ENCODE data around the gene PRDM2.
A peak's percentile ranks its signal among the peaks of the same experiment; 100 is the strongest.

Gene PRDM2

DNA sequence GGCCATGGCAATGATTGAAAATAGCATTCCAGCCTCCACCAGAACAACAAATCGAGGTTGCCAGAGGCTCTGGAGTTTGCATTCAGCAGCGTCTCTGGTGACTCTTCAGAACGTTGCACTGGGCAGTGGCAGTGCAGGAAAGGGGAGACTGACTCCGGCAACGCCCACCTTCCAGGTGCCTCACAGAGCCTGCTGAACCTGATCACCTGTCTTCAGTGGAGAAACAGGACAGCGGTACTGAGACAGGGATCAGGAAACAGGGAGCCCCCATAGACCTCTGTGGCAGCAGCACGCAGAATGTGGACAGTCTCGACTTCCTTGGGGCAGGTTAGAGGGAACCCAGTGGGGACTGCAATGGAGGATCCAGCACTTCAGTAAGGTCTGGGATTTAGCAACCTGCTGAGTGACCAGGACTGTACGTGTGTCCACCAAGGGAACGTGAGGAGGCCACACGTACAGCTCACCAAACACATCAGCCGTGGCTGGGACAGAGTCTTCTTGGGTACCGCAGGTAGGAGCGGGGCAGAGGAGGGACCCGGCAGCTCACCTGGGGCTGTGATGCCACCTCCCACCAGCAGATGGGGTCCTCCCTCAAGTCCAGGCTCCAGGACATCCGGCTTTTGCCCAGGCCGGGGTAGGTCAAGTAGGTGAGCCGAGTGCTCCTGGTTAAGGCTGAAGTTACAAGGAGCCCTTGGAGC is 128.6 kb downstream of the PRDM2 start:
- DNase-seq = peak in 1 of 10 donors; percentile 89
- intact Hi-C loops (cut with DNase I) = loop anchor here (10.0 kb wide), 1 partner anchor 136 kb away; no protein-coding TSS in a partner anchor

DNA sequence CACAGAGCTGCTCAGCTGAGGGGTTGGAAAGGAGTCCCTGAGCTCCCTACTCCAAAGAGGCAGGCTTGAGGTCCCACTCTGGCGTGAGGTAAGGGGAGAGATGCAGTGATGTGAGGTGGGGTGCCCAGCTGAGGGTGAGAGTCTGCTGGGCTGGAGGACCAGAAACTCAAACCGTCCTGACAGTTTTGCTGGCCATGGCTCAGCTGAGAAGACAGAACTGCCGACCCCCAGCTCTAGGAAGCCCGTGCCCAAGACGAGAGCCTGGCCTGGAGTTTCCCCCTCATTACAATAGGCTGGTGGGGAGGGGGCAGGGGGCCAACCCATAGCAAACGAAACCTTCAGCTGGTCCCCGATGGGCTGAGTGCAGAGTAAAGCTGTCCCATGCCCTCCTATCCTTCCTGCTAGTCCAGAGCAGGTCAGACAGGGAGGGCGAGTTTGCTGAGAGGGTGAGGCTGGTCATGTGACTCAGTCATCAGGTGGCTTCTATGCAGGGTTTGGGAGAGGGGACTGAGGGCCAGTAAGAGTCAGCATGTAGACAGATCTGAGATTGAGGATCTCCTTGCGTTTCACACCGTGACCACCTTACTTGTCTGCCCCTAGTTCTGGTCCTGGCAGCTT is 129.3 kb downstream of the PRDM2 start:
- intact Hi-C loops (cut with DNase I) = loop anchor here (10.0 kb wide), 1 partner anchor 136 kb away; no protein-coding TSS in a partner anchor
- DNase-seq = no peak

DNA sequence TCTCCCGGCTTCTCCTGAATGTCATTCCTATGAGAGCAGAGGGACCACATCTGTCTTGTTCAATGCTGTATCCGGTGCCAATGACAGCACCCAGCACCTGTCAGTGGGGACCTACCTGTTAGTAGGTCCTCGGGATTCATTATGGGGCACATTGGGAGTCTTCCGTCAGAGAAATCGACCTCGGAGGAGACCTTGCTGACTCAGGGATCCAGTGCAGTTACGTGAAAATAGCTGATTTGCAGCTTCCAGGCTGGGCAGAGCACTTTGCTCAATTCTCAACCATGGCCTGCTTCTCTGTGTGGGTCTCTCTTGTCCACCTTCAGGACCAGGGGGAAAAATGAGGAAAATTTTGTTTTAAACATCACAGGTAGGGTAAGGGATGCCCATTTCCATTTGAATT is 130.2 kb downstream of the PRDM2 start:
- DNase-seq = no peak
- intact Hi-C loops (cut with DNase I) = no loop called here

DNA sequence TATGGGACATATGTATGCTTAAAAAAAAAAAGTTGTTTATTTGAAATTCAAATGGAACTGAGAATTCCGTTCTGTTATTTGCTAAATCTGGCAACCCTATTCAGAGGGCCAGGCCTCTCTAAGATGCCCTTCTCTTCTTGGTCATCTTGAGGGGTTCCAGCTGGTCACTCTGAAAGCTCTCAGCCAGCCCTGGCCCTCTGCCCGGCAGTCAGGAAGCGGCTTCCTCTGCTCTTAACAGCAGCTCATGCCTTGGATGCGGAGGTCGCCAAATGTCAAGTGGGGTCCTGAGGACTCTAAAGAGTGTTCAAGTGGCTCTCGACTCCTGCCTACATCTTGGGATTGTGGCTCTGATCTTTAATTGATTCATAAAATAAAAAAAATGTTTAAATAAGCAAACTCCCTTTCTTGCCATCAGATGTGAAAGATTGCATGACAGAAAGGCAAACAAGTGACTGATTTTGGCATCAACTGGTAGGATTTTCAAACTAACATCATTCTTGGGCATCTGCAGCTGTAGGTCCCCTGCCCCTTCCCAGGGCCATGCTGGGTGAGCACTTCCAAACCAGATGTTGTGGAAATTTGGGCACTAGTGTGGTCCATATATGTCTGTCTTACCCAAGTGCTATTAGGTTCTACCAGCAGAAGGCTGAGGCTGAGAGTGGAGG is 130.8 kb downstream of the PRDM2 start:
- intact Hi-C loops (cut with DNase I) = no loop called here
- DNase-seq = peak in 1 of 10 donors; percentile 60

DNA sequence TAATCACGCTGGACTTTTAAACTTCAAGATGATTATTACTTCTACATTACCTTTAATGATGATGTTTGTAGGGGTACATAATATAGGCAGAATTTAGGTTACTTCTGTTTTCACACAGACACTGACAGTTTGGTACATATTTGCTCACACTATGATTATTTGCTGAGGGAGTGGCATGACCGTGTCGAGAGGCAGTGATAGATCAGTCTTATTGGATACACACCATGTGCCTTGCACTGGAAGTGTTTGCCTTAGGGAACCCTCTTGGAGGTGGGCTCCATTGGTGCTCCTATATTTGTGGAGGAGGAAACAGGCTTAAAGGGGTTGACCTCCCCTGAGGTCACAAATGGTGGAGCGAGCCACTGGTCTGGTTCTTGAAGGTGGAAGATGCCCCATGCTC is 132.1 kb downstream of the PRDM2 start:
- intact Hi-C loops (cut with DNase I) = no loop called here
- DNase-seq = no peak

DNA sequence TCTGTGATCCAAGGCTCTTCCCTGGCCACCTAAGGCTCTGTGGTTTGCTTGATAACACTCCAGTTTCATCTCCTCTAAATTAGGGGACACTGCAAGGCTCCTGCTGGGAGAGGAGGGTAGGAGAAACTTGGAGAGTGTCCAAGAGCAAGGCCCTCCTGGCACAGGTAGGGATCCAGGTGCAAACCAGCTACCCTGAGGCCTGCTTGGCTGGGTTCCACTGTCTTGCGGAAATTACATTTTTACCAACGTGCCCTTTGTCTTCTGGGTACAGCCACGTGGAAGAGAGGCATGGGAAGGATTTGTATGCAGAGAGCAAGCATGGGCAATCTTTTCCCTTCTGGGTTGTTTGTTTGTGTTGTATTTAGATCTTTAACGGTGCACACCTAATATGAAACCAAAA is 132.5 kb downstream of the PRDM2 start:
- intact Hi-C loops (cut with DNase I) = no loop called here

DNA sequence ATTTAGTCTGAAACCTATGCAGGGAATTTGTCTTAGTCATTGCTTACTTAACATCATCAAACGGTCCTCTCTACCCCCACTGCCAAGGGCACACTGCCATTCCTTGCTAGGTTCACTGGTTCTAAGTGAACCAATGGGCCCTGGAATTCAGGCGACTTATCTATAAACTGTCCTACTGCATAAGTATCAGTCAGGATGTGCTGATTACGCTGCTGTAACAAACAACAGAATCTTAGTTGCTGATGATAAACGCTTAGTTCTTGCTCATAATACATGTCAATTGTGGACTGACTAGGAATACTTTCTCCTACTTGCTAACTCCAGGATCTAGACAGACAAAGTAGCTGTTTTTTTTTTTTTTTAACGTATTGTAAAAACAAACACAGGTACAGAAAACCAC is 136.1 kb downstream of the PRDM2 start:
- DNase-seq = no peak
- intact Hi-C loops (cut with DNase I) = no loop called here

More for the DNA sequence above, 132.5 kb downstream of the PRDM2 start:
- DNase-seq = no peak

DNA sequence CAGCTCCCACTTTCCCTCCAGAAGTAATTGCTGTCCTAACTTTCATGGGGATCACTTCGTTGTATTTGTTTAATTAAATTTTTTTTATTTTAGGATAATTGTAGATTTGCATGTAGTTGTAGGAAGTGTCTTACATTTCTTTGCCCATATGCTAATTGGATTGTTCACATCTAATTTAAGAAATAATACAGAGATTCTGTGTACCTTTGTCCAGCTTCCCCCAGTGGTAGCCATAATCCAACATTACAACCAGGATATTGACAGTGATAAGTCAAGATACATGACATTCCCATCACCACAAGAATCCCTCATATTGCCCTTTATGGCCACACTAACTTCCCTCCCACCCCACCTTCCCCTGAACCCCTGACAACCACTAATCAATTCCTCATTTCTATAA is 136.6 kb downstream of the PRDM2 start:
- intact Hi-C loops (cut with DNase I) = no loop called here
- no peak for DNase-seq

DNA sequence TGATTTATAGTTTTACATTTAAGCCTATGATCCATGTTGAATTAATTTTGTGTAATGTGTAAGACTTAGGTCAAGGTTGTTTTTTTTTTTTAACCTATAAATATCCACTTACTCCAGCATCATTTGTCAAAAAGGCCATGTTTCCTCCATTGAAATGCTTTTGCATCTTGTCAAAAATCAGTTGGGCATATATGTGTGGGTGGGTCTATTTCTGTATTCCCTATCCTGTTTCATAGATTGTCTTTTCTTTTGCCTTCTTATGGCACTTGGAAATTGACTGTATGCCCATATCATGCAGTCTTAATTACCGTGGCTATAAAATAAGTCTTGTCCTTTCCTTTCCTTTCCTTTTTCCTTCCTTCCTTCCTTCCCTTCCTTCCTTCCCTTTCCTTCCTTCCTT is 138.2 kb downstream of the PRDM2 start:
- intact Hi-C loops (cut with DNase I) = no loop called here
- no peak for DNase-seq

DNA sequence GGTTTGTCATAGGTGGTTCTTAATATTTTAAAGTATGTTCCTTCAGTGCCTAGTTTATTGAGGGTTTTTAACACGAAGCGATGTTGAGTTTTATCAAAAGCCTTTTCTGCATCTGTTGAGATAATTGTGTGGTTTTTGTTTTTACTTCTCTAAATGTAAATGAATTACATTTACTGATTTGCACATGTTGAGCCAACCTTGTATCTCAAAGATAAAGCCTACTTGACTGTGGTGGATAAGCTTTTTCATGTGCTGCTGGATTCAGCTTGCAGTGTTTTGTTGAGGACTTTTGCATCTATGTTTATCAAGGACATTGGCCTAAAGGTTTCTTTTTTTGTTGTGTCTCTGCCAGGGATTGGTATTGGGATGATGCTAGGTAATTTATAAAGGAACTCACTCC is 142.5 kb downstream of the PRDM2 start:
- intact Hi-C loops (cut with DNase I) = no loop called here
- DNase-seq = no peak

DNA sequence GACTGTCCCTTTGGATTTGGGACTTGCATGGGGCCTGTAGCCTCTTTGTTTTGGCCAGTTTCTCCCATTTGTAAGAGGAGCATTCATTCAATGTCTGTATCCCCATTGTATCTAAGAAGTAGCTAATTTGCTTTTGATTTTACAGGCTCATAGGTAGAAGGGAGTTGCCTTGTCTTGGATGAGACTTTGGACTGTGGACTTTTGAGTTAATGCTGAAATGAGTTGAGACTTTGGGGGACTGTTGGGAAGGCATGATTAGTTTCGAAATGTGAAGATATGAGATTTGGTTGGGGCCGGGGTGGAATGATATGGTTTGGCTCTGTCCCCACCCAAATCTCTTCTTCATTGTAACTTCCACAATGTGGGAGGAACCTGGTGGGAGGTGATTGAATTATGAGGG is 151.7 kb downstream of the PRDM2 start:
- intact Hi-C loops (cut with DNase I) = no loop called here
- DNase-seq = no peak

DNA sequence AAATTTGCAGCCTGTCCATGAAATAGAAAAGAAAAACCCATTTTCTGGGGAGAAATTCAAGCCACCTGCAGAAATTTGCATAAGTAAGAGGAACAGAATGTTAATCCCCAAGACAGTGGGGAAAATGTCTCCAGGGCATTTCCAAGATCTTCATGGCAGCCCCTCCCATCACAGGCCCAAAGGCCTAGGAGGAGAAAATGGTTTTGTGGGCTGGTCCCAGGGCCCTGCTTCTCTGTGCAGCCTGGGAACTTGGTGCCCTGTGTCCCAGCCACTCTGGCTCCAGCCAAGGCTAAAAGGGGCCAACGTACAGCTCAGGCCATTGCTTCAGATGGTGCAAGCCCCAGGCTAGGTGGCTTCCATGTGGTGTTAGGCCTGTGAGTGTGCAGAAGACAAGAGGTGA is 155.6 kb downstream of the PRDM2 start:
- intact Hi-C loops (cut with DNase I) = no loop called here
- no peak for DNase-seq

DNA sequence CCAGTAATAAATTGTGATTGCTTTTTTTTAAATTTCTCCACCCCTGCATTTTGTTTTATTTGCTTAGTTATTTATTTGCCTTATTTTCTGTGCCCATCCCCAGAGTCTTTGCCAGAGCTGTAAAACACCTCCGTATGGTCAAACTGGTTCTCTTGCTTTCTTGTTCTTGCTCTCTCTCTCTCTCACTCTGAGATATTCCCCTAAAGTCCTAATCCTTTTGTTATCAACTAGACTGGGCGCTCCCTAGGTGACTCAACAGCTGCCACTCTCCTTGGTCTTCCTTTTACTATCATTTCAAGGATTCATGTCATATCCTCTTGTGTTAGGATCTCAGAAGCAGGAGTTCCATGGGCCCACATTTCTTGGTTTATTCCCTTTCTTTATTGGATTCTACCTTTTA is 160.0 kb downstream of the PRDM2 start:
- no peak for DNase-seq
- intact Hi-C loops (cut with DNase I) = no loop called here

DNA sequence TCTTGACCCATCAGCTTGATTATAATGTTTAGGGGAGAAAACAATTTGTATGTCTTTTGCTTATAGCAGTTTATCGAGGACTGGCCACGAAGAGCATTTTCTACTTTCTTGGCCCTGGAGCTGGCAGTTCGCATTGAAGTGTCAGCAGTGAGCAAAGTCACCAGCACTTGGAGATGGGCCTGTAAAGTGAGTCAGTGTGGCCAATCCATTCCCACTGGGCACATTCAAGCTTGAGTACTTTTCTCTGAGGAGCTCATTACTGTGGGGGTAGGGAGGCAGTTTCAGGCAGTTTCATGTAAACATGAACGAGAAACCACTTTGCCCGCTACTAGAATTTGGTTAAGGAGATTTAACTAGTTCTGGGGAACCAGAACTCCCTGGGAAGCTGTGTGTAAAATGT is 164.8 kb downstream of the PRDM2 start:
- DNase-seq = no peak
- intact Hi-C loops (cut with DNase I) = no loop called here

DNA sequence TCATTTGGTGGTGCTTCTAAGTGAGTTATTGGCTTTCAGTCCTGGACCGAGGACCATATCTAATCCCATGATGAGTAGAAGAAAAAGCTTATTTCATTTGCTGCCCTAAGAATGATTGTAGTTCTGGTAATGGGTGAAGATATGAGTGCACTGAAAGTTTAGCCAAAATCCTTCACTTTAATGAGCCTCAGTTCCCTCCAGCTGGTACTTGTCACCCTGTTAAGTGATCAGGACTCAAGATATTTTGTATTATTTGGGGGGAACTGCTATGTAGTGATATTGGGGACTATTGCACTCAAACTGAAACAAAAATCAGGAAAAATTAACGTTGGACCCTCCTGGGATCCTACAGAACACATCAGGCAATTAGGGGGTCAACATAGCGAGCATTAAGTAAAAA is 165.9 kb downstream of the PRDM2 start:
- DNase-seq = no peak
- intact Hi-C loops (cut with DNase I) = no loop called here

DNA sequence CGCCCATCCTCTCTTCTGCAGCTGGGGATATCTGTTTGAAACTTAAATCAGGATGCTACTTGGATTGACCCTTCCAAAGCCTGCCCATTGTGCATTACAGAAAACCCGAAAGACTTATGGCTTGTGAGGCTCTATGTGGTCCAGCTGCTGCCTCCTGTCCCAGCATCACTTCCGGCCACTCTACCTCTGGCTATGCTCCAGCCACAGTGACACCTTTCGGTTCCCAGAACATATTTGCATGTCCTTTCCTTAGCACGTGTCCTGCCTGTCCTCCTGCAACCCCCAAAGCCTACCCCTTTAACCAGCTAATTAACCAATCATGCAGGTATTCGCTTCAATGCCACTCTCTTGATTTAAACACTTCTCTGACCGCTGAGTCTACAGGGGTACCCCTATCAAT is 167.6 kb downstream of the PRDM2 start:
- no peak for DNase-seq
- intact Hi-C loops (cut with DNase I) = no loop called here

DNA sequence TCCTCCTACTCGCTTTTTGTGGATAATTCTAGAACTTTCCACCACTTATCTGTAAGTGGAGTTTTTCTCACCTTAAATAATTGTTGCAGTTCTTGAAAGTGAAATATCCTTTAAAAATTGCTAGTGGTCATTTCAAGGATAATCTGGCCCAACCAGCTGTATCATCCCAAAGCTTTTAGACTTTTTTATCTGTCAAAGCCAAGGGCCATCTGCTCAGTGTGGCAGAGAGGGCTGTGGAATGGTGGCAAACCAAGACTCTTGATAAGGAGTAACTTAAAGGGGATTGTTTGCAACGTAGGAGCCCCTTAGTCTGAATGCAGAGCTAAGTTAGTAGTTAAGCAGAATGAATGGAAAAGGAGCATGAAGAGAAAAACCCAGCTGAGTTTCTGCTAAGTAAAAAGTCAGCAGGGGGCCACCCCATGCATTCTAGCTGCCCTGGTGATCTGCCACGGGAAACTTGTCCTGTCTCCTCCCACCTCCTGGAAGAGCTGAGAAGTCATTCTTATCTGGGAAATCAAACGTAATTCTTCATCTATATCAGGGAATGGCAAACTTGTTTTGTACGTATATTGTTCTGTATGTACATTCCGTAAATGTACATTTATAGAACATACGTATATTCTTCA is 169.3 kb downstream of the PRDM2 start:
- no peak for DNase-seq
- intact Hi-C loops (cut with DNase I) = no loop called here

DNA sequence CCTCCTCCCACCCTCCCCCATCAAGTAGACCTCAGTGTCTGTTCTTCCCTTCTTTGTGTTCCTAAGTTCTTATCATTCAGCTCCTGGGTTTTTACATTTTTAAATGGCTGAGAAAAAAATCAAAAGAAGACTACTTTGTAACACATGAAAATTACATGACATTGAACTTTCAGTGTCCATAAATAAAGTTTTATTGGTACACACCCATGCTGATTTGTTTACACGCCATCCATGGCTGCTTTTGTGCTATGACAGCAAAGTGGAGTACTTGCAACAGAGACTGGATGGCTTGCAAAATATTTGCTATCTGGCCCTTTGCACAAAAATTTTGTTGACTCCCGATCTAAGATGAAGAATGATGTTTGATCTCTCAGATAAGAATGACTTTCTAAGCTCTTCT is 171.4 kb downstream of the PRDM2 start:
- intact Hi-C loops (cut with DNase I) = no loop called here
- no peak for DNase-seq

DNA sequence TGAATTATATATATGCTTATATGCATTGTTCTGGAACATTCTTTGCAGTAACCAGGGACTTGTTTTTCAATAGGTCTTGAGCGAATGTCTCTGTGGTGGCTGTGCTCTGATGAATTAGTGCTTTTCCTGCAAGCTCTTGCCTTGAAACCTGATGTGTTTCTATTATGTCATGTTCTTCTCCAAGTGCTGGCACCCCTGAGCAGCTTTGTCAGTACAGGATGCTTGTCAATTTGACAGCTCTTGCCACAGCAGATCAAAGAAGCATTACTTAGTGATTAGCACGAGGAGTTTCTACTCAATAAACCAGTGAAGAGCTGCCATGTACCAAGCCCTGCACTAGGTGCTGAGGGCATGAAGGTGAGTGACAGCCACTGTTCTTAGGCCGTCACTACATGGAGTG is 171.9 kb downstream of the PRDM2 start:
- intact Hi-C loops (cut with DNase I) = no loop called here
- no peak for DNase-seq

DNA sequence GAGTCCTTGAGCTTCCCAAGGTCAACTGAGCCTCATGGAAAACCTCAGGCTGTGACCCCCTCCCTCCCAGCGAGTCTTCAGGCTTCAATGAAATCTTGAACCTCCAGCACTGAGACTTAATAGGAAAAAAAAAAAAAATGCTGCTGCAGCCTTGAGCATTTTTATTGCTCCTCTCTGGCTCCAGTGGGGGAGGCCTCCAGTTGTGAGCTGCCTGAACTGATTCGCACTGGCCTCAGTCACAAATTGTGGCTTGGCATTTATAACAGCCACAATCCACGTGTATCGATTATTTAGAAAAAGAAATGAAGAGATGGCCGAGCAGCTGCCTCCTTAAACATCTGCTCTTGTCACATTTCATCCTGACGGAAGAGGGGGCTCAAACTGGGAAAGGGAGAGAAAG is 173.0 kb downstream of the PRDM2 start:
- DNase-seq = no peak
- intact Hi-C loops (cut with DNase I) = no loop called here
